HepG2 (cell line): ENCODE measurements around the gene HTRA3. TPM values are rescaled to one million over a fixed set of nuclear protein-coding genes. Genes with fewer than 3 reads are reported as not detected.
"Not testable (repeated sequence)": the region's sequence is repeated elsewhere in the genome, so short reads cannot be mapped to it uniquely, and the experiment has no call there.

Source experiments
- ATAC-seq: fragments of 200-7000 bp; cut with Tn5 transposase; 3 replicates; pipeline ENCODE4 v1.9.1; 2020; ENCODE audit warnings: mild to moderate bottlenecking, moderate library complexity
- BruUV-seq: library from RNA; stranded (reverse); fragments of 400-500 nt; replicated peaks from 2 replicates; lab custom pipeline; 2021; lab: Mats Ljungman, UMichigan
- CTCF ChIA-PET: fragments of 300-600 bp; formaldehyde crosslinking; extraction: SDS; loops from one replicate; lab custom pipeline; 2021; ENCODE audit warnings: low total read pairs, inconsistent platforms, low intra/inter-chr PET ratio; lab: Yijun Ruan, JAX
- POLR2A ChIA-PET: fragments of 350-600 bp; sonication (Branson Sonifier 250); formaldehyde crosslinking; loops from one replicate; lab custom pipeline; 2020; ENCODE audit warnings: antibody characterized with exemption, inconsistent platforms; lab: Yijun Ruan, JAX
- DNase-seq: peaks from one replicate; pipeline ENCODE4 v3.0.0-alpha.2; 2015; ENCODE audit warnings: low spot score
- FAIRE-seq: peaks from 3 replicates; lab custom pipeline; 2011; peaks lifted over from hg19 to GRCh38; lab: Jason Lieb, UNC
- H2AFZ ChIP-seq: one replicate; pipeline ENCODE4 v1.6.1; 2011; ENCODE audit warnings: low read length, inconsistent platforms
- H3K27ac ChIP-seq: fragments of 300-600 bp; 3 replicates; pipeline ENCODE4 v1.8.0; 2011; ENCODE audit warnings: mixed run types, mild to moderate bottlenecking, mixed read lengths, low read length, inconsistent platforms; ENCODE audit not compliant: insufficient read depth; ENCODE audit errors: extremely low read length
- H3K27me3 ChIP-seq, 2 experiments: fragments of 200-600 bp in 1 of 2; 2 replicates in 1 of 2; 3 replicates in 1 of 2; pipeline versions ENCODE4 v1.6.0 to v1.8.0; 2011; ENCODE audit warnings: low read length in 2 of 2, mild to moderate bottlenecking in 2 of 2, moderate library complexity in 2 of 2, inconsistent platforms in 1 of 2; ENCODE audit not compliant: insufficient read depth in 2 of 2, control insufficient read depth in 1 of 2
- H3K36me3 ChIP-seq, 2 experiments: fragments of 200-600 bp in 1 of 2; replicated peaks in 1 of 2; 2 replicates in 1 of 2; 3 replicates in 1 of 2; pipeline versions ENCODE4 v1.5.1 to v1.8.0; 2011; ENCODE audit warnings: low read length in 2 of 2, inconsistent platforms in 1 of 2; ENCODE audit not compliant: insufficient read depth in 2 of 2, control insufficient read depth in 1 of 2
- H3K4me1 ChIP-seq: 2 replicates; pipeline ENCODE4 v1.5.1; 2012; ENCODE audit warnings: low read length, inconsistent platforms; ENCODE audit not compliant: insufficient read depth
- H3K4me2 ChIP-seq: 2 replicates; pipeline ENCODE4 v1.6.0; 2011; ENCODE audit warnings: low read depth, low read length, inconsistent platforms
- H3K4me3 ChIP-seq, 3 experiments: fragments of 200-600 bp in 1 of 3; sonication (generic), shearing (Covaris generic) in 1 of 3; replicated peaks in 1 of 3; 2 replicates each; pipeline ENCODE4 v1.5.1; 2011 to 2016; ENCODE audit warnings: low read length in 3 of 3, inconsistent platforms in 2 of 3, low read depth in 2 of 3, mild to moderate bottlenecking in 2 of 3, control low read depth in 1 of 3, mixed read lengths in 1 of 3; ENCODE audit not compliant: insufficient read depth in 1 of 3
- H3K79me2 ChIP-seq: one replicate; pipeline ENCODE4 v1.6.1; 2011; ENCODE audit warnings: low read length, inconsistent platforms; ENCODE audit not compliant: insufficient read depth
- H3K9ac ChIP-seq: 2 replicates; pipeline ENCODE4 v1.6.0; 2011; ENCODE audit warnings: mild to moderate bottlenecking, low read depth, low read length, inconsistent platforms; ENCODE audit not compliant: insufficient read depth
- H3K9me3 ChIP-seq: 2 replicates; pipeline ENCODE4 v1.5.1; 2012; ENCODE audit warnings: mild to moderate bottlenecking, low read length
- H4K20me1 ChIP-seq: 2 replicates; pipeline ENCODE4 v1.6.0; 2011; ENCODE audit warnings: inconsistent platforms, mild to moderate bottlenecking, low read length, moderate library complexity; ENCODE audit not compliant: insufficient read depth
- BHLHE40 ChIP-seq: IDR thresholded peaks from 2 replicates; pipeline ENCODE4 v1.6.1; 2011; ENCODE audit warnings: low read length, improper control_type of control experiment
- FOXC1 ChIP-seq: sonication (generic); formaldehyde crosslinking; IDR thresholded peaks from 2 replicates; pipeline ENCODE4 v1.8.0; 2022; ENCODE audit warnings: mild to moderate bottlenecking, missing genetic modification reagents, borderline replicate concordance
- ZNF564 ChIP-seq: sonication (generic); formaldehyde crosslinking; IDR thresholded peaks from 2 replicates; pipeline ENCODE4 v1.8.1; 2023; ENCODE audit warnings: mild to moderate bottlenecking, missing genetic modification reagents
- WGBS: methylation state at CpG from one replicate; pipeline ENCODE4 v1.1.6; 2017; ENCODE audit warnings: low lambda C conversion rate; 5-methylcytosine and 5-hydroxymethylcytosine counted together
- in situ Hi-C: cut with HindIII; loops from 2 replicates; pipeline ENCODE4 v1.10.0; 2017; ENCODE audit warnings: low pct_unique_long_range_greater_than_20kb; ENCODE audit not compliant: extremely low pct_ligation_motif_present
- intact Hi-C: fragments of 100-400 bp; cut with micrococcal nuclease; formaldehyde crosslinking; loops from one replicate; pipeline ENCODE4 v1.10.0; 2022; ENCODE audit not compliant: unreplicated experiment
- polyA plus RNA-seq, 8 experiments: library from polyadenylated mRNA; depleted of rRNA in 3 of 8; stranded (reverse) in 7 of 8; unstranded in 1 of 8; fragments of >200 nt; fragmentation: Illumina TruSeq in 4 of 8; extraction: Trizol in 4 of 8; gene quantifications; 2 replicates each; pipeline versions ENCODE4 v1.2.1 to v1.2.3, GENCODE V29; 2011 to 2016; ENCODE audit warnings: low read depth in 4 of 8, missing spikeins in 1 of 8, mixed read lengths in 1 of 8; ENCODE audit not compliant: insufficient read depth in 1 of 8
- total RNA-seq, 5 experiments: library from RNA; depleted of rRNA; stranded (reverse); fragments of >200 nt; fragmentation: Illumina TruSeq; extraction: Trizol; gene quantifications; 2 replicates each; pipeline ENCODE4 v1.2.3, GENCODE V29; 2016; ENCODE audit warnings: low read depth in 1 of 5
- TF ChIP-seq, protein P1 (sequence below): sonication (generic); formaldehyde crosslinking; IDR thresholded peaks from 2 replicates; pipeline ENCODE4 v1.5.1; 2020; ENCODE audit warnings: mild to moderate bottlenecking, missing genetic modification reagents

The HTRA3 gene
- total and polyA plus RNA-seq, 2 of the 13 experiments (the other 11 are each of a cell fraction or from before 2014, with no cell fraction given): 0.17 TPM; not detected in 1

DNA sequence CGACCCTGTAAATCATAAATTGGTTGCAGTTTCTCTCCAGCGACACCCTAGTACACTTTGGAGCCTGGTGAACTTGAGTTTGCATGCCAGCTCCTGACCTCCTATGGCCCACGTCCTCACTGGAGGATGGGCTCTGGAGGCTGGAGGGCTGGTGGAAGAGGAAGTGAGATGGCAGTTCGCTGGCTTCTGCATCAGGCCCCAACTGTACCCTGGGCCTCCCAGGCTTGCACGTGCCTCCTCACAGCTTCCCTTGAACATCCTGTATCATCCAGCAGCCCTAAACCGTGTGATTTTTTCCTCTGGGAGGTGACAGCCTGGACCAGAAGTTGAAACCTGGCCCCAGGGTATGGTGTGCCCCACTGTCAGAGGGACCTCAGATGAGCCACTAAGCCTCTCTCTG is 78.5 kb downstream of the HTRA3 start:
- FAIRE-seq: no peak
- CTCF ChIA-PET: no interaction called here
- no peak for ATAC-seq

GRCh38 chr4:8349236-8349635 is 79.7 kb downstream of the HTRA3 start:
- H3K9me3 ChIP-seq, H3K27ac ChIP-seq, H4K20me1 ChIP-seq, BruUV-seq, H2AFZ ChIP-seq, in situ Hi-C loops, intact Hi-C loops, FAIRE-seq, H3K79me2 ChIP-seq, H3K4me3 ChIP-seq, ATAC-seq, H3K9ac ChIP-seq, DNase-seq, H3K36me3 ChIP-seq, POLR2A ChIA-PET, CTCF ChIA-PET, H3K4me2 ChIP-seq: not testable (repeated sequence)
- 59% methylated on average over 11 of the region's 11 CpGs for WGBS
- H3K27me3 ChIP-seq: peaks cover 9 to 38% of the 10 kb centered on the region in 2 experiments; a peak in 4 of 5 replicates
- peaks cover 35% of the 10 kb centered on the region for H3K4me1 ChIP-seq

More for the DNA sequence above, 78.5 kb downstream of the HTRA3 start:
- H3K4me3 ChIP-seq: no peak overlapping the region
- TF ChIP-seq ZNF564 (CRISPR knock-in tag) (no peak), BHLHE40 (0 out of 2 replicates have a peak, but pooled peaks have one; percentile 14), FOXC1 (no peak)
- TF ChIP-seq, protein P1, sequence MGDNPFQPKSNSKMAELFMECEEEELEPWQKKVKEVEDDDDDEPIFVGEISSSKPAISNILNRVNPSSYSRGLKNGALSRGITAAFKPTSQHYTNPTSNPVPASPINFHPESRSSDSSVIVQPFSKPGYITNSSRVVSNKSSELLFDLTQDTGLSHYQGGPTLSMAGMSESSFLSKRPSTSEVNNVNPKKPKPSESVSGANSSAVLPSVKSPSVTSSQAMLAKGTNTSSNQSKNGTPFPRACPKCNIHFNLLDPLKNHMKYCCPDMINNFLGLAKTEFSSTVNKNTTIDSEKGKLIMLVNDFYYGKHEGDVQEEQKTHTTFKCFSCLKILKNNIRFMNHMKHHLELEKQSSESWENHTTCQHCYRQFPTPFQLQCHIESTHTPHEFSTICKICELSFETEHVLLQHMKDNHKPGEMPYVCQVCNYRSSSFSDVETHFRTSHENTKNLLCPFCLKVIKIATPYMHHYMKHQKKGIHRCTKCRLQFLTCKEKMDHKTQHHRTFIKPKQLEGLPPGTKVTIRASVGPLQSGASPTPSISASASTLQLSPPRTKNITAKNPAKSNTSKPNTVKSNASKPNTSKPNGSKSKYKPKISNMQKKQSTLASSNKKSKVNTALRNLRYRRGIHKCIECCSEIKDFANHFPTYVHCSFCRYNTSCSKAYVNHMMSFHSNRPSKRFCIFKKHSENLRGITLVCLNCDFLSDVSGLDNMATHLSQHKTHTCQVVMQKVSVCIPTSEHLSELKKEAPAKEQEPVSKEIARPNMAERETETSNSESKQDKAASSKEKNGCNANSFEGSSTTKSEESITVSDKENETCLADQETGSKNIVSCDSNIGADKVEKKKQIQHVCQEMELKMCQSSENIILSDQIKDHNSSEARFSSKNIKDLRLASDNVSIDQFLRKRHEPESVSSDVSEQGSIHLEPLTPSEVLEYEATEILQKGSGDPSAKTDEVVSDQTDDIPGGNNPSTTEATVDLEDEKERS (CRISPR knock-in tag): no peak
- H3K79me2 ChIP-seq: no peaks in the 10 kb centered on the region
- no peak overlapping the region for H2AFZ ChIP-seq
- H3K9me3 ChIP-seq: no peaks in the 10 kb centered on the region
- H3K36me3 ChIP-seq: no peaks in the 10 kb centered on the region
- H3K4me1 ChIP-seq: peaks cover 35% of the 10 kb centered on the region
- in situ Hi-C loops: no loop called here
- BruUV-seq: no TSS peak
- H4K20me1 ChIP-seq: no peaks in the 10 kb centered on the region; the same call in 1 of the 2 replicates
- intact Hi-C loops: no loop called here
- H3K27me3 ChIP-seq: peaks cover 10 to 42% of the 10 kb centered on the region in 2 experiments; a peak in 4 of 5 replicates
- no peak overlapping the region for H3K27ac ChIP-seq
- POLR2A ChIA-PET: no interaction called here
- no peak for DNase-seq
- 52% methylated on average over 6 of the region's 6 CpGs for WGBS
- no peak overlapping the region for H3K9ac ChIP-seq
- H3K4me2 ChIP-seq: no peak overlapping the region
